Midbrain (tissue), 1 donor: ENCODE data around the gene COL18A1.
"Not testable (repeated sequence)": the region's sequence is repeated elsewhere in the genome, so short reads cannot be mapped to it uniquely, and the experiment has no call there.

Experiments
- DNase-seq: peaks from one replicate; lab custom pipeline; 2025; lab: John Stamatoyannopoulos, UW

The COL18A1 gene

DNA sequence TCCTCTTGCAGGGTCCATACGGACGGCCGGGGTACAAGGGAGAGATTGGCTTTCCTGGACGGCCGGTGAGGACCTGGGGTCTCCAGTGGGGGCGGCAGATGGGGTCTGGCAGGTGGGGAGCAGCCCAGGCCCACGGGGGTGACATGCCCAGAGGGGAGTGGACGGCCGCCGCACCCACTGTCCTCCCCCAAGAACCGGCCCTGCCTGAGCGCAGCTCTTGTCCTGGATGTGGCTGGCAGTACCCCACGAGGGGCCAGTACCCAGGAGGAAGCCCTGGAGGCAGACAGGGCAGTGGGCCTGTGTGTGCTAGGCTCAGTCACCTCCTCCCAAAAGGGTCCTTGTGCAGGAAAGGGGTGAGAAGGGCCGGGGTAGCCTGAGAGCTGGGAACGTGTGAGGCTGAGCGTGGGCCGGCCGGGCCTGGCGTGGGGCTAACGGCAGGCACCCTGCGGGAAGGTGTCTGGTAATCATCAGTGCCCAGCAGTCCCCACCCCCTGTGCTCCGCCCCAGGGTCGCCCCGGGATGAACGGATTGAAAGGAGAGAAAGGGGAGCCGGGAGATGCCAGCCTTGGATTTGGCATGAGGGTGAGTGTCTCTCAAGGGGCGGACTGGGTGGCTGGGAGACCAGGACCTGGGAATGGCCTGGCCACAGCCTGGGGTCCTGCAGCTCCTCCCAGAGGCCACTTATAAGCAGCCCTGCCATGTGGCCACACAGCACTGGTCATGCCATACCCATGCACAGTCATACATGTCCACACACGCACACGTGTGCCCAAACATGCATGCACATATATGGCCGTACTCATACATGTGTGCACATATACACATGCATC is 90.1 kb downstream of the COL18A1 start:
- no peak for DNase-seq

DNA sequence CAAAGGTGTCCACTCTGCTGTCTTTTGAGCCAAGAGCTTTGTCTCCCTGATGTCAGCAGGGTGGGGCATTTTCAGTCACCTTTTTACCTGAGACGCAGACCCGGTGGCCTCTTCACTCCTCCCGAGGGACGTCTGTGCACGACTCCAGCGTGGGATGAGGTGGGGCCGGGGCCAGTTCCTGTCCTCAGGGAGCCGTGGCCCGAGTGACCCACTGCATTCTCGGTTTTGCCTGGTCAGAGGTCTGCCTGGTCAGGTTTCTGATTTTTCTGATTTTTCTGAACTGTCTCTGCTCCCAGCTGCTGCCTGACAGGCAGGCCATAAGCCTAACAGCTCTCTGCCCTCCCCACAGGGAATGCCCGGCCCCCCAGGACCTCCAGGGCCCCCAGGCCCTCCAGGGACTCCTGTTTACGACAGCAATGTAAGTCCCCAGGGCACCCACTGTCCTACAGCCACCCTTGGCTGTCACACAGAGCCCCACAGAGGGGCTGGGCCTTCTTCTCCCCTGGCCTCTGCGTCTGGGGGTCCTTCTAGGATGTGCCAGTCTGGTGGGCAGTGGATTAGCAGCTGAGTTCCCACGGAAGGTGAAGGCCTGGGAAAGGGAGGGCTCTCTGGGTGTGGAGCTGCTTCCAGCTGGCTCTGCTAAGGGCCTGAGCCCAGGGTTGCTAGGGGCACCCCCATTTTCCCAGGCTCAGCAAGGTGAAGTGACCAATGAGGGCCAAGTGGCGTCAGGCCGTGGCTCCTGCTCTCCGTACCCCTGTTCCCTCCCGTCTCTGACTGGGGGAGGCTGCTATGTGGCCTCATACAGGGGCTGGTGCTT is 91.4 kb downstream of the COL18A1 start:
- no peak for DNase-seq

DNA sequence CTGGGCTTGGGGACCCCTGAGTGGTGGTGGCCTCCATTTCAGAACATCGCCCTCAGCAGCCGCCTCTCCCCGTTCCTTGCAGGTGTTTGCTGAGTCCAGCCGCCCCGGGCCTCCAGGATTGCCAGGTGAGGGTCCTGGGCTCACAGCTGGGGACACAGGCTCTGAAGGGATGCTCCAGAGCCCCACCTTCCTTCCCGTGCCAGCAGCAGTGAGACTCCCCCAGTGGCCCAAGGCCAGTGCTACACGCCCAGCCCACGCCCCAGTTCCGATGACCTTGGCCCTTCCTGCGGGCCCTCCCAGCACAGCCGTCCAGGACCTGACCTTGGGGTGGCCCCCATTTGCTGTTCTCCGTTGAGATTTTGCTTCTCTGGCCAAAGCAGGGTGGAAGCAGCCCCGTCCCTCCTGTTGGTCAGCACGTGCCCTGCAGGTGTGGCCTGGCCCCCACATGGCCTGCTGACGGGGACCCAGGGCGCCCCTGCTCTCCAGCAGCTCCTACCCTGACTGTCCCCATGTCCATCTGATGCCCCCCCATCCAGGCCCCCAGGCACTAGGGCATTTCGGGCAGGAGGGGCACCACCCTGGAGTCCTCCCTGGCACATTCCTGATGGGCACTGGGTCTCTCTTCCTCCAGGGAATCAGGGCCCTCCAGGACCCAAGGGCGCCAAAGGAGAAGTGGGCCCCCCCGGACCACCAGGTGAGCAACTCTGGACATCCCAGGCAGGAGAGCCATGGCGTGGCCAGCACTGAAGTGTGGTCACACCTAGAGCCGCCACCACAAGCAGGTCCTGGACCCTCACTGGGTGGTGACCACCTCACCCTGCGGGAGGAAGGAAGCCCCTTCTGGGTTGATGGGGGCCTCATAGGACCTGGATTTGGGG is 92.2 kb downstream of the COL18A1 start:
- no peak for DNase-seq

DNA sequence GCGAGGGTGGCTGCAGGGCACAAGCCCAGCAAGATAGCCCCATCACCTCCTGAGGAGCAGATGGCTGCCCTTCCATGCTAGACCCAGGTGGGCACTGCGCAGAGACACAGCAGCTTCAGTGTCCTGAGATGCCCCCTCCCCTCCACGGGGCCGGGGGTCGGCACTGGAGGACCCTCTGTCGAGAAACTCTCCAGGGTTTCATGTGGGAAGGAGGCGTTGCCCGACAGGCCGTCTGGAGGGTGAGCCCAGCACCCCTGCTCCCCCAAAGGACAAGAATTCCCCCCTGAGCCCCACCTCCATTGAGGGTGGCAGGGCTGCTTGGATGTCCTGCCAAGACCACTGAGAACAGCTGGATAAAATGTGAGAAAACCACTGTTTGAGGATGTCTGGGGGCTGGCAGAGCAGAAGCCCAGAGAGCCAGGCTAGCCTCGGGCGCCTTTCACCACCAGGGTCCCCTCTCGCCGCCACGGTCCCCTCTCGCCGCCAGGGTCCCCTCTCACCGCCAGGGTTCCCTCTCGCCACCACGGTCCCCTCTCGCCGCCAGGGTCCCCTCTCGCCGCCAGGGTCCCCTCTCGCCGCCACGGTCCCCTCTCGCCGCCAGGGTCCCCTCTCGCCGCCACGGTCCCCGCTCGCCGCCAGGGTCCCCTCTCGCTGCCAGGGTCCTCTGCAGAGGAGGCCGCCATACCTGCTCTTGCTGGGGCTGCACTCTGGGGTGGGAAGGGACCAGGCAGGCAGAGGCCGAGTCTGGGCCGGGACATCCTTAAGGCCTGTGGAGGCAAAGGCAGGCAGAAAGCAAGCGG is 93.1 kb downstream of the COL18A1 start:
- DNase-seq, result no peak

DNA sequence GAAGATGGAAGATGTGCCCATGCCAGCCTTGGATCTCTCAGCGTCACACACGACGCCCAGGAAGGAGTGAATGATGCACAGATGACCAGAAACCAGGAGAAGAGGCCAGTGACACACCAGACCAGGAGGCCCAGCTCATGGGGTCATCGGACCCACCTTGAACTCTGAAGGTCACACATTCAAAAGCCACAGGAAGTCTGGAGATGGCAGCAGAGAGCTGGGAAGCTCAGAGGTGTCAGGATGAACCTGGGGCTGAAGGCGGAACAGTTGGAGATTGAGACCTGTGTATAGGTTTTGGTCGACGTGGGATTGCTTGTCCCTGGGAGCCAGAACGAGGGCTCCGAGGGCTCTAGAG is 93.7 kb downstream of the COL18A1 start:
- DNase-seq, result no peak

DNA sequence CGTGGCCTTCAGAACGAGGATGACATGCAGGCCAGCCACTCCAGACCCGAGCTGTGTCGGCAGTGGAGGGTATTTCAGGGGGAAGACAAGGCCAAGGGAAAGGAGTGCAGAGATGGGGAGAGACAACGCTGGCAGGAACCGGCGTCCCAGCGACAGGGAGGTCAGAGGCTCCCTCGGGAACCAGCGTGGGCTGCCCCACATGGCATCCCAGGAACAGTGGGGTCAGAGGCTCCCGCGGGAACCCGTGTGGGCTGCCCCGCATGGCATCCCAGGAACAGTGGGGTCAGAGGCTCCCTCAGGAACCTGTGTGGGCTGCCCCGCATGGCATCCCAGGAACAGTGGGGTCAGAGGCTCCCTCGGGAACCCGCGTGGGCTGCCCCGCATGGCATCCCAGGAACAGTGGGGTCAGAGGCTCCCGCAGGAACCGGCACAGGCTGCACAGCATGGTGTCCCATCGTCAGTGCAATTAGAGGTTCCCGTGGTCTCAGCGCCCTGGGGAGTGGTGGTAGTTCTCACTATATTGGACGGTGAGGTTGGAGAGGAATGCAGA is 94.3 kb downstream of the COL18A1 start:
- DNase-seq, result no peak

DNA sequence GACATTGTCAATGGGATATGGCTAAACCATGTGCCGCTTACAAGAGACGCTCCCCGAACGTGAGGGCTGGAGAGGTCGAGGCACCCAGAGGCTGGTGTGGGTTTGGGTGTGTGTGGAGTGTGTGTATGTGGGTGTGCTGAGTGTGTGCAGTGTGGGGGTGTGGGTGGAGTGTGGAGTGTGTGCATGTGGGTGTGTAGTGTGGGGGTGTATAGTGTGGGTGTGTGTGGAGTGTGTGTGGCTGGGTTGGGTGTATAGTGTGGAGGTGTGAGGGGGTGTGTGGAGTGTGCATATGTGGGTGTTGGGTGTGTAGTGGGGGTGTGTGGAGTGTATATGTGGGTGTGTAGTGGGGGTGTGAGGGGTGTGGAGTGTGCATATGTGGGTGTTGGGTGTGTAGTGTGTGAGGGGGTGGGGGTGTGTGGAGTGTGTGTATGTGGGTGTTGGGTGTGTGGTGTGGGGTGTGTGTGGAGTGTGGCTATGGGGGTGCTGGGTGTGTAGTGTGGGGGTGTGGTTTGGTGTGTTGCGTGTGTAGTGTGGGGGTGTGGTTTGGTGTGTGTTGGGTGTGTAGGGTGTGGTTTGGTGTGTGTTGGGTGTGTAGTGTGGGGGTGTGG is 95.1 kb downstream of the COL18A1 start:
- DNase-seq, result no peak

DNA sequence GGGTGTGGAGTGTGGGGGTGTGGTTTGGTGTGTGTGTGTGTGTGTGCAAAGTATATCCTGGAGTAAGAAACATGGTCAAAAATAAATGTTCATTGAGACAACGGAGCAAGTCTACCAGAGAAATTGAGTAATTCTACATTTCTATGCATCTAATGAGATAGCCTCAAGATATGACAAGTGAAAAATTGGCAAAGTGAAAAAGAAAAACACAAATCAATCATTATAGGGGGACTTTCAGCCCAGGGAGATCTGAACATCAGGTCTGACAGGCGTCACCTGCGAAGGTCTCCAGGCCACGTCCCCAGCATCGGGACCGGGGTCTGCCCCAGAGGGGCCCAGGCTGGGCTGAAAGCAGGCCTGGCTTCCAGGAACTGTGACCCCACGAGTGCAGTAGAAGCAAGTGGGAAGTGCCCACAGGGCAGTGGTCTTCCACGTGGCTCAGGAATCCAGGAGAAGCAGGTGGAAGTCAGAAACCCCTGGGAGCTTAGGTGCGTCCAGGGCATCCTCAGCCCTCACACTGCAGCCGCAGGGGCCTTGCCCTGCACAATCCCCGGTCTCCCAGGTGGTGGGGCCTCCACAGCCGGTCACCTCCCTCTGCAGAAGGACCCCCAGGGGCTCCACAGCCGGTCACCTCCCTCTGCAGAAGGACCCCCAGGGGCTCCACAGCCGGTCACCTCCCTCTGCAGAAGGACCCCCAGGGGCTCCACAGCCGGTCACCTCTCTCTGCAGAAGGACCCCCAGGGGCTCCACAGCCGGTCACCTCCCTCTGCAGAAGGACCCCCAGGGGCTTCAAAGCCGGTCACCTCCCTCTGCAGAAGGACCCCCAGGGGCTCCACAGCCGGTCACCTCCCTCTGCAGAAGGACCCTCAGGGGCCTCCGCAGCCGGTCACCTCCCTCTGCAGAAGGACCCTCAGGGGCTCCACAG is 96.4 kb downstream of the COL18A1 start:
- DNase-seq, result not testable (repeated sequence)

DNA sequence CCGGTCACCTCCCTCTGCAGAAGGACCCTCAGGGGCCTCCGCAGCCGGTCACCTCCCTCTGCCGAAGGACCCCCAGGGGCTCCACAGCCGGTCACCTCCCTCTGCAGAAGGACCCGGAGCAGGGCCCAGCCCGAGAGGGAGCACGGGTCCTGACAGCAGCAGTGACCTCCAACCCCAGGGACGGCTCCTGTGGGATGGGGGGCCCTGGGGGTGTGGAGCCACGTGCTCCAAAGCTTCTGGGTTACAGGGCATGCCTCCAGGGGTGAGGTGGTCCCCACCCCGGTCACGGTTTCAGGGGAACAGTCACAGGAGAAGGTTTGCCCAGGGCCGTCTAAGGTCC is 97.0 kb downstream of the COL18A1 start:
- DNase-seq, result no peak

DNA sequence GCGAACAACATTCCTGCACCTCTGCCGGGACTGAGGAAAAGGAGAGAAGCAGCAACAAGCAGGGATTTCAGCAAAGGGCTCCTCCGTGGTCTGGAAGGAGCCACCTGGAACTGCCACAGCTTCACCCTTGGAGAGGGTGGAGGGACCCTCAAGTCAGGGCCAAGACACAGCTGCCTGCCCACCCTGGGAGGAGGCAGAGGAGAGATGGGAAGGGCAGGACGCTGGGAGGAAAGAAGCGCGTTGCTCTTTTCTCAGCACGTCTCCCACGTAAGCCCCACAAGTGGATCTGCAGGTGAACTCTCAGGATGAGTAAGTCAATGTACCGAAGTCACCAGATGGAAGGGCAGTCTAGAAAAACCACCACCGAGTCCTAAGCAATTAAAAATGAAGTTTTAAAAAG is 97.6 kb downstream of the COL18A1 start:
- DNase-seq, result no peak

DNA sequence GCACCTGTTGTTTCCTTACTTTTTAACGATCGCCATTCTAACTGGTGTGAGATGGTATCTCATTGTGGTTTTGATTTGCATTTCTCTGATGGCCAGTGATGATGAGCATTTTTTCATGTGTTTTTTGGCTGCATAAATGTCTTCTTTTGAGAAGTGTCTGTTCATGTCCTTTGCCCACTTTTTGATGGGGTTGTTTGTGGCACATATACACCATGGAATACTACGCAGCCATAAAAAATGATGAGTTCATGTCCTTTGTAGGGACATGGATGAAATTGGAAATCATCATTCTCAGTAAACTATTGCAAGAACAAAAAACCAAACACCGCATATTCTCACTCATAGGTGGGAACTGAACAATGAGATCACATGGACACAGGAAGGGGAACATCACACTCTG is 98.3 kb downstream of the COL18A1 start:
- DNase-seq, result not testable (repeated sequence)

DNA sequence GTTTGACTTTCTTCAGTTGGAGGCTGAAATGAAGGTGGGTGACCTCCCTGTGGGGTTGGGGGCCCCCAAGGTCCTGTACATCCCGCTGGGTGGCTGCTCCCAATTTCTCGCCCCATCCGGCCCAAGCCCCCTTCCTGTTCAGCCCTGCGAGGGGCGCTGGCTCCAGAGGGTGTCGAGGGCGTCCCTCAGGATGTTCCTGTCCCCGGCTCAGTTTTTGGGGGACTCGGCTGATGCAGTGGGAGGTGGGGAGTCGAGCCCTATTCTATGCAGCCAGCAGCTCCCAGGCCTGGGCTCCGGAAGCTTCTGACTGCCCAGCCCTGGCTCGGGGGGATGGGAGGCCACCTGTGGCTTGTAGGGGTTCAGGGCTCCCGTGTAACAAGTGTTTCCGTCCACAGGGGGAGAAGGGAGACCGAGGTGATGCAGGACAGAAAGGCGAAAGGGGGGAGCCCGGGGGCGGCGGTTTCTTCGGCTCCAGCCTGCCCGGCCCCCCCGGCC is 99.1 kb downstream of the COL18A1 start:
- no peak for DNase-seq

DNA sequence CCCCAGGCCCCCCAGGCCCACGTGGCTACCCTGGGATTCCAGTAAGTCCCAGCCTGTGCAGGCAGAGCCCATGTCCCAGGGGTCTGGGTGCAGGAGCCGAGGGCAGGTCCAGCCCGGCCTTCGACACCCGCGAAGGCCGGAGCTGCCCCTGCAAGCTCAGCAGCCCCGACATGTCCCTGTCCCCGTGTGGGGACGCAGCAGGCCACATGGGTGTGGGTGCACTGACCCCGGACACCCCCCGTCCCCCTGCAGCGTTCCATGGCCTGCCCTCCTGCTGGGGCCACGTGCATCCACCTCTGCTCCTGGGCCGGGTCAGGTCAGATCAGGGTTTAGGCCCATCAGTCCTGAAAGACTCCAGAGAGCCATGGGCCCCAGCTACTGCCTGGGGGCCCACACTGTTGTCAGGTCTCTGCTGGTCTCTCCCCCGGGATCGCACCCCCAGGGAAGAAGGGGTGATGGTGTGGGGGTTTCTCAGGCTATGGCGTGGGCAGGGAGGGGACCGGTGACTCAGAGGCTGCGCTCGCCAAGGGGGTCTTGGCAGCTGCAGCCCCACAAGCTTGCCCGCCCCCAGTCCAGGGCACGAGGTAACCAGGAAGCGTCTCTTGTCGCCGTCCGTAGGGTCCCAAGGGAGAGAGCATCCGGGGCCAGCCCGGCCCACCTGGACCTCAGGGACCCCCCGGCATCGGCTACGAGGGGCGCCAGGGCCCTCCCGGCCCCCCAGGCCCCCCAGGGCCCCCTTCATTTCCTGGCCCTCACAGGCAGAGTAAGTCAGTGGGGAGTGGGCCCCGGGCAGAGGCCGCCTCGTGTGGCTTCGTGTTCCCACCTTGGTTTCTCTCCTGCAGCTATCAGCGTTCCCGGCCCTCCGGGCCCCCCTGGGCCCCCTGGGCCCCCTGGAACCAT is 99.8 kb downstream of the COL18A1 start:
- DNase-seq, result no peak

DNA sequence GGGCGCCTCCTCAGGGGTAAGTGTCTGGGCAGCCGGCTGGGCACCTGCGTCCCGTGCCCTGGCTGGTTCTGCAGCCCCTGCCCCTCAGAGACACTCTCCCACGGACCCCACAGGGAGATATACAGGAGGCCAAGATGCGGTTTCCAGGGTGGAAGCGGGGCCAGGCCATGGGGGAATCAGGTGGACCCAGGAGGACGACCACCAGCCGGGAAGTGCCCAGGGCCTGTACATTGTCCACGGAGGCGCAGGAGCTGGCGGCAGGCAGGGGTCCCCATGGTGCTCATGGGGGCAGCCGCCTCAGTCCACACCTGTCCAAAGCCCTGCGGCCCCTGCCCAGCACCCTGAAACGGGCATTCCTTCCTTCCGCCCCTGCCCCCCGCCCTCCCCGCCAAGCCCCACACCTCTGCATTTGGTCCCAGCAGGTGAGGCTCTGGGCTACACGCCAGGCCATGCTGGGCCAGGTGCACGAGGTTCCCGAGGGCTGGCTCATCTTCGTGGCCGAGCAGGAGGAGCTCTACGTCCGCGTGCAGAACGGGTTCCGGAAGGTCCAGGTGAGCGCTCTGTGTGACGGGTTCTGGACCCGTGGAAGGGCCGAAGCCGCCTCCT is 100.6 kb downstream of the COL18A1 start:
- DNase-seq, result no peak

DNA sequence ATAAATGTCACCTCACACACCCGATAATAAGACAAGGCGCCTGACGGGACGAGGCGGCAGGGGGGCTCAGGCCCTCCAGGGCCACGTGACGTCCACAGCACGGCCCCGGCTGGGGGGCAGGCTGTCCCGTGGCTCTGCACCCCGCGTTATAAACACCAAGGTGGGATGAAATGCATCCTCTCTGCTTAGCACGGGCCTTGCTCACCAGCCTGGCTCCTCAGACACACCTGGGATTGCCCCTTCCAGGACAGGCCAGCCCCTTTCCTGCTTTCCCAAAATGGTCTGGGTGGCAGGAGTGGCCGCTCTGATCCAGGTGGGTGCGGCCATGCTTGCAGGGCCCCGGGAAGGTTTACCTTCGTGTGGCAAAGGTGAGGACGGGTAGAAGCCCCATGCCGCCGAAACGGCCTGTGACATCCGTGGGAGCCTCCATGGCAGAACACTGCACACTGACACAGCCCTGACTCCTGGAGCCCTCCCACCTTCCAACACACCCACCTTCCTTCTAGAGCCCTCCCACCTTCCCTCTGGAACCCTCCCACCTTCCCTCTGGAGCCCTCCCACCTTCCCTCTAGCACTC is 101.4 kb downstream of the COL18A1 start:
- no peak for DNase-seq

DNA sequence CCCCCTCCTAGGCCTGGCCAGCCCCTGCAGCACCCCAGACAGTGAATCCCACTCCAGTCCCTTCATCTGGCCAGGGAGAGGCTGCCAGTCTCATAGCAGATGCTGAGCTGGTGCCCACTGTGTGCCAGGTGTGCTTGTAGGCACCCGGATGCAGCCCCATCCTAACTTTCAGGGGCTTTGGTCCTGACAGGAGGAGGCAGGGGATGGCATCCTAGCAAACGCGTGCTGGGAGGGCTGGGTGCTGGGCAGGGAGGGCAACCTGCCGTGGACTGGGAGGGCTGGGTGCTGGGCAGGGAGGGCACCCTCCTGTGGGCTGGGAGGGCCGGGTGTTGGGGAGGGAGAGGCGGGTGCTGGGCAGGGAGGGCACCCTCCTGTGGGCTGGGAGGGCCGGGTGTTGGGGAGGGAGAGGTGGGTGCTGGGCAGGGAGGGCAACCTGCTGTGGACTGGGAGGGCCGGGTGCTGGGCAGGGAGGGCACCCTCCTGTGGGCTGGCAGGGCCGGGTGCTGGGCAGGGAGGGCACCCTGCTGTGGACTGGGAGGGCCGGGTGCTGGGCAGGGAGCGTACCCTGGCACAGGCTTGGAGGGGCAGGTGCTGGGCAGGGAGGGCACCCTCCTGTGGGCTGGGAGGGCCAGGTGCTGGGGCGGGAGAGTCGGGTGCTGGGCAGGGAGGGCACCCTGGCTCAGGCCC is 102.0 kb downstream of the COL18A1 start:
- DNase-seq, result no peak

DNA sequence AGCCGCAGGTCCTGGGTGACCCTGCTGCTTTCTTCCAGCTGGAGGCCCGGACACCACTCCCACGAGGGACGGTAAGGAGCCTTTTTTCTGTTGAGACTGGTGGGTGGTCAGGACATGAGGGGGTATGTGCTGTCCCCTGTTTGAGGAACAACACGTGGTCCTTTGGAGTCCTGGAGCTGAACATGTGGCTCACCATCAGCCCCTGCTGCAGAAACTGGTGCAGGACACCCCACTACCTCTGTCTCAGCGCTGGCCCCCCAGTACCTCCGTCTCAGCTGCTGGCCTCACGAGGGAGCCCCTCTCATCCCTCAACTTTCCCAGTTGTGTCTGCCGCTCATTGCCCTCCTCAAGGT is 102.5 kb downstream of the COL18A1 start:
- no peak for DNase-seq
